Bronchial epithelial cell (primary cell): Measurements from ENCODE around the gene FUBP3. TPM values are rescaled to one million over a fixed set of nuclear protein-coding genes. Genes with fewer than 3 reads are reported as not detected.

Experiments
- DNase-seq: peaks from one replicate; pipeline ENCODE4 v3.0.0-alpha.2; 2010; ENCODE audit warnings: low read depth
- FAIRE-seq: peaks from 2 replicates; lab custom pipeline; 2011; peaks lifted over from hg19 to GRCh38; lab: Jason Lieb, UNC
- H3K27me3 ChIP-seq: 2 replicates; pipeline ENCODE4 v1.5.1; 2011; ENCODE audit warnings: low read length; ENCODE audit not compliant: control insufficient read depth, insufficient read depth
- H3K36me3 ChIP-seq: 2 replicates; pipeline ENCODE4 v1.5.1; 2011; ENCODE audit warnings: low read length; ENCODE audit not compliant: control insufficient read depth, insufficient read depth
- H3K4me3 ChIP-seq: 2 replicates; pipeline ENCODE4 v1.5.1; 2011; ENCODE audit warnings: mild to moderate bottlenecking, low read depth, low read length, control low read depth
- total RNA-seq: library from RNA; depleted of rRNA; stranded (reverse); fragments of >200 nt; gene quantifications from 2 replicates; pipeline ENCODE4 v1.2.1, GENCODE V29; 2014
- TF ChIP-seq, protein P1 (sequence below): IDR thresholded peaks from 2 replicates; pipeline ENCODE4 v1.5.1; 2011; ENCODE audit warnings: mild to moderate bottlenecking, moderate library complexity, low read length, control low read depth, inconsistent platforms; ENCODE audit not compliant: insufficient read depth, severe bottlenecking

Gene FUBP3
- total RNA-seq, 1 donor from 2014 or later, result 45.8 TPM

DNA sequence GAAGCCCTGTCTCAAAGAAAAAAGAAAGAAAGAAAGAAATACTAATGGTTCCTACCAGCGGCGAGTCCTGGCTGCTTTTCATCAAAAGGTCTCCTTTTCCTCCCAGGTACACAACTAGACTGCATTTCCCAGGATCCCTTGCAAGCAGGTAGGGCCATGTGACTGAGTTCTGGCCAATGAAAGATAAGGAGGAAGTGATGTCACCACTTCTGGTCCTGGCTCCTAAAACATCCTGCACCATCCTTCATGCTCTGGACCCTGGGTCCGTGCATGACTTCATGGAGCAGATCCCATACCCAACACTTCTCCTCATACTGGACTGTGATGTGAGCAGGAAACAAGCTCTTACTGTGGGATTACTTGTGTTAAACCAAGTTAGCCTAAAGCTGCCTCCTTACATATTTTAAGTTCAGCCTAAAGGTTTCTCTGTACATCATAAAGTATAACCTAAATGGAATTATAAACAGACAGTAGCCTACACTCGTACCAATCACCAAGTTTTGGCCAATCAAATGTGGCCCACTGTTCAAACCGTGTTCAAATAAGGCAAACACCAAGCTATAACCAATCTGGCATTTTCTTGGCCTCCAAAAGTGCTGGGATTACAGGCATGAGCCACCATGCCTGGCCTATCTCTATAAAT lies 30.2 kb upstream of the FUBP3 start:
- no peak for FAIRE-seq
- TF ChIP-seq, protein P1, sequence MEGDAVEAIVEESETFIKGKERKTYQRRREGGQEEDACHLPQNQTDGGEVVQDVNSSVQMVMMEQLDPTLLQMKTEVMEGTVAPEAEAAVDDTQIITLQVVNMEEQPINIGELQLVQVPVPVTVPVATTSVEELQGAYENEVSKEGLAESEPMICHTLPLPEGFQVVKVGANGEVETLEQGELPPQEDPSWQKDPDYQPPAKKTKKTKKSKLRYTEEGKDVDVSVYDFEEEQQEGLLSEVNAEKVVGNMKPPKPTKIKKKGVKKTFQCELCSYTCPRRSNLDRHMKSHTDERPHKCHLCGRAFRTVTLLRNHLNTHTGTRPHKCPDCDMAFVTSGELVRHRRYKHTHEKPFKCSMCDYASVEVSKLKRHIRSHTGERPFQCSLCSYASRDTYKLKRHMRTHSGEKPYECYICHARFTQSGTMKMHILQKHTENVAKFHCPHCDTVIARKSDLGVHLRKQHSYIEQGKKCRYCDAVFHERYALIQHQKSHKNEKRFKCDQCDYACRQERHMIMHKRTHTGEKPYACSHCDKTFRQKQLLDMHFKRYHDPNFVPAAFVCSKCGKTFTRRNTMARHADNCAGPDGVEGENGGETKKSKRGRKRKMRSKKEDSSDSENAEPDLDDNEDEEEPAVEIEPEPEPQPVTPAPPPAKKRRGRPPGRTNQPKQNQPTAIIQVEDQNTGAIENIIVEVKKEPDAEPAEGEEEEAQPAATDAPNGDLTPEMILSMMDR, result no peak
- no peak for DNase-seq
- no peak overlapping the region for H3K4me3 ChIP-seq
- H3K27me3 ChIP-seq, result peaks cover 1% of the 10 kb centered on the region
- H3K36me3 ChIP-seq, result no peaks in the 10 kb centered on the region

GRCh38 chr9:130554606-130555005 lies 24.8 kb upstream of the FUBP3 start:
- no peak for FAIRE-seq
- TF ChIP-seq, protein P1, result no peak
- no peaks in the 10 kb centered on the region for H3K36me3 ChIP-seq

GRCh38 chr9:130555061-130555460 lies 24.3 kb upstream of the FUBP3 start:
- Histone ChIP-seq H3K27me3 (no peaks in the 10 kb centered on the region), H3K4me3 (no peak overlapping the region), H3K36me3 (no peaks in the 10 kb centered on the region)
- DNase-seq (no peak), FAIRE-seq (no peak)
- TF ChIP-seq, protein P1, result no peak

More at GRCh38 chr9:130554606-130555005, 24.8 kb upstream of the FUBP3 start:
- Histone ChIP-seq H3K27me3 (no peaks in the 10 kb centered on the region), H3K4me3 (no peak overlapping the region)
- no peak for DNase-seq

DNA sequence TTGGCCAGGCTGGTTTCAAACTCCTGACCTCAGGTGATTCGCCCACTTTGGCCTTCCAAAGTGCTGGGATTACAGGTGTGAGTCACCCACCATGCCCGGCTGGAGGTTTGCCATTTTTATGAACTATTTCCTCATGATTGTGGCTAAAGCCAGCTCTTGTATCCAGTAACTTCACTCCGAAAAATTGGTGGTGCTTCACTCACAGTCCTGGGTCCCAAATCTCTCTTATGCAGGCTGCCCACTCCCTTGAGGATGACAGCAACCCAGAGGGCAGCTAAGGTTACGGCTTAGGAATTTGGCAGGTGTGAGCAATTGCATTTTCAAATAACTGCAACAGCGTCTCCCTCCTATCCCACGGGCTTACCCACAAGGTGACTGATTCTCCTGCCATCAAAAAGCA lies 23.4 kb upstream of the FUBP3 start:
- Histone ChIP-seq H3K4me3 (no peak overlapping the region), H3K27me3 (no peaks in the 10 kb centered on the region), H3K36me3 (no peaks in the 10 kb centered on the region)
- TF ChIP-seq, protein P1, result no peak
- DNase-seq, result peak; percentile 72
- FAIRE-seq, result no peak

GRCh38 chr9:130556396-130557076 lies 22.8 kb upstream of the FUBP3 start:
- TF ChIP-seq, protein P1, result no peak
- no peak for DNase-seq
- no peak for FAIRE-seq
- Histone ChIP-seq H3K36me3 (no peaks in the 10 kb centered on the region), H3K4me3 (no peak overlapping the region), H3K27me3 (no peaks in the 10 kb centered on the region)

GRCh38 chr9:130557077-130557468 lies 22.3 kb upstream of the FUBP3 start:
- H3K27me3 ChIP-seq, result no peaks in the 10 kb centered on the region
- FAIRE-seq (no peak), DNase-seq (no peak)
- no peaks in the 10 kb centered on the region for H3K36me3 ChIP-seq
- TF ChIP-seq, protein P1, result no peak
- no peak overlapping the region for H3K4me3 ChIP-seq
